ENCODE data around the gene RASL11B.

Gene RASL11B

GRCh38 chr4:52892880-52893279 lies 30.8 kb downstream of the RASL11B start:
- H3K9ac ChIP-seq (ENCODE audit: low read length): no peak overlapping the region
- no peaks in the 10 kb centered on the region for H3K36me3 ChIP-seq (ENCODE audit: control insufficient read depth, insufficient read depth, low read length, severe bottlenecking)
- no peaks in the 10 kb centered on the region for H3K4me1 ChIP-seq (ENCODE audit: control insufficient read depth, insufficient read depth, low read length)
- no peaks in the 10 kb centered on the region for H3K27me3 ChIP-seq (replicated peaks; ENCODE audit: control insufficient read depth, insufficient read depth, low read length)
- no peak overlapping the region for H3K4me3 ChIP-seq (ENCODE audit: low read length)
- H3K9me3 ChIP-seq (ENCODE audit: control insufficient read depth, low read length): no peaks in the 10 kb centered on the region
- DNase-seq (ENCODE audit: low read depth): peak; percentile 71

GRCh38 chr4:52894443-52894842 lies 32.3 kb downstream of the RASL11B start:
- H3K36me3 ChIP-seq (ENCODE audit: control insufficient read depth, insufficient read depth, low read length, severe bottlenecking): no peaks in the 10 kb centered on the region
- H3K4me3 ChIP-seq (ENCODE audit: low read length): no peak overlapping the region
- H3K4me1 ChIP-seq (ENCODE audit: control insufficient read depth, insufficient read depth, low read length): no peaks in the 10 kb centered on the region
- no peaks in the 10 kb centered on the region for H3K27me3 ChIP-seq (replicated peaks; ENCODE audit: control insufficient read depth, insufficient read depth, low read length)
- DNase-seq (ENCODE audit: low read depth): peak; percentile 63
- no peaks in the 10 kb centered on the region for H3K9me3 ChIP-seq (ENCODE audit: control insufficient read depth, low read length)
- H3K9ac ChIP-seq (ENCODE audit: low read length): no peak overlapping the region

GRCh38 chr4:52903273-52903672 lies 41.2 kb downstream of the RASL11B start:
- Histone ChIP-seq H3K4me3 (ENCODE audit: low read length) (no peak overlapping the region), H3K27me3 (replicated peaks; ENCODE audit: control insufficient read depth, insufficient read depth, low read length) (no peaks in the 10 kb centered on the region), H3K4me1 (ENCODE audit: control insufficient read depth, insufficient read depth, low read length) (peaks cover 9% of the 10 kb centered on the region), H3K9me3 (ENCODE audit: control insufficient read depth, low read length) (no peaks in the 10 kb centered on the region), H3K36me3 (ENCODE audit: control insufficient read depth, insufficient read depth, low read length, severe bottlenecking) (peaks cover 12% of the 10 kb centered on the region), H3K9ac (ENCODE audit: low read length) (no peak overlapping the region)
- no peak for DNase-seq (ENCODE audit: low read depth)

DNA sequence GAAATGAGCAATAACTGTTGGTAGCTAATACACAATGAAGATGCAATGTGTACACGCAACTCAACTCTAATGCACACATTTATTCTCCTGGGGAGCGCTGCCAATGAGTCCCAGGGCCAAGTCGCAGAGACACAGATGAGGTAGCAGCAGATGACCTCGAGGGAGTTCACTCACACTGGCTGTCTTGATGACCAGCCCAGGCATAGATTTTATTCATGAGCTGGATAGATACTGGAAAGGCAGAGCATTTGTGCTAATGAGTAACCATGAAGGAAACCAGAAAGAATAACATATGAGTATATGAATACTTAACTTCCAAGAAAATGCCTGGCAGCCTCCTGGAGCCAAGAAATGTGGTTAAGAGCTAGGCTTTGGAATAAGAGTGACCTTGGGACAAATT lies 42.3 kb downstream of the RASL11B start:
- no peak overlapping the region for H3K9ac ChIP-seq (ENCODE audit: low read length)
- no peaks in the 10 kb centered on the region for H3K9me3 ChIP-seq (ENCODE audit: control insufficient read depth, low read length)
- H3K36me3 ChIP-seq (ENCODE audit: control insufficient read depth, insufficient read depth, low read length, severe bottlenecking): peaks cover 12% of the 10 kb centered on the region
- peaks cover 11% of the 10 kb centered on the region for H3K4me1 ChIP-seq (ENCODE audit: control insufficient read depth, insufficient read depth, low read length)
- no peak overlapping the region for H3K4me3 ChIP-seq (ENCODE audit: low read length)
- no peaks in the 10 kb centered on the region for H3K27me3 ChIP-seq (replicated peaks; ENCODE audit: control insufficient read depth, insufficient read depth, low read length)
- DNase-seq (ENCODE audit: low read depth): no peak

- Histone ChIP-seq H3K4me1 (ENCODE audit: control insufficient read depth, insufficient read depth, low read length) (peaks cover 18% of the 10 kb centered on the region), H3K36me3 (ENCODE audit: control insufficient read depth, insufficient read depth, low read length, severe bottlenecking) (peaks cover 8% of the 10 kb centered on the region), H3K27me3 (replicated peaks; ENCODE audit: control insufficient read depth, insufficient read depth, low read length) (no peaks in the 10 kb centered on the region), H3K4me3 (ENCODE audit: low read length) (no peak overlapping the region), H3K9me3 (ENCODE audit: control insufficient read depth, low read length) (no peaks in the 10 kb centered on the region), H3K9ac (ENCODE audit: low read length) (no peak overlapping the region)
- DNase-seq (ENCODE audit: low read depth): no peak
These were observed 45.4 kb downstream of the RASL11B start for GRCh38 chr4:52907510-52907909.

DNA sequence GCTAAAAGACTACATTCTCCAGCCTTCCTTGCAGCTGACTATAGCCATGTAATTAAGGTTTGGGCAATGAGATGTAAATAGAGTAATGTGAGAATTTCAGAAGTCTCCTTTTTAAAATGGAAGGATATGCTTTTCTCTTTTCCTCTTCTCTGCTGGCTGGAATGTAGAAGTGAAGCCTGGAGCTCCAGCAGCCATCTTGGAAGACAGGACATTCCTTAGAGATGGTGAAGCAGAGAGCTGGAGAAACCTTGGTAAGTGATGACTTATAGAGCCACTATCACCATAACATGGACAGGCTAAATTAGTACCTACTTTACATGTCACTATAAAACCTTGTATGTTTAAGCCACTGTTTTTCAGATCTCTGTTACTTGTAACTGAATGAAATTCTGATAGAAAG lies 48.0 kb downstream of the RASL11B start:
- H3K36me3 ChIP-seq (ENCODE audit: control insufficient read depth, insufficient read depth, low read length, severe bottlenecking): peaks cover 4% of the 10 kb centered on the region

GRCh38 chr4:52911684-52912294 lies 49.7 kb downstream of the RASL11B start:
- Histone ChIP-seq H3K27me3 (replicated peaks; ENCODE audit: control insufficient read depth, insufficient read depth, low read length) (no peaks in the 10 kb centered on the region), H3K4me1 (ENCODE audit: control insufficient read depth, insufficient read depth, low read length) (peaks cover 37% of the 10 kb centered on the region), H3K9me3 (ENCODE audit: control insufficient read depth, low read length) (no peaks in the 10 kb centered on the region), H3K36me3 (ENCODE audit: control insufficient read depth, insufficient read depth, low read length, severe bottlenecking) (no peaks in the 10 kb centered on the region), H3K9ac (ENCODE audit: low read length) (no peak overlapping the region), H3K4me3 (ENCODE audit: low read length) (no peak overlapping the region)
- DNase-seq (ENCODE audit: low read depth): peak; percentile 73

More for the DNA sequence above, 48.0 kb downstream of the RASL11B start:
- Histone ChIP-seq H3K9ac (ENCODE audit: low read length) (no peak overlapping the region), H3K27me3 (replicated peaks; ENCODE audit: control insufficient read depth, insufficient read depth, low read length) (no peaks in the 10 kb centered on the region), H3K4me3 (ENCODE audit: low read length) (no peak overlapping the region), H3K4me1 (ENCODE audit: control insufficient read depth, insufficient read depth, low read length) (peaks cover 37% of the 10 kb centered on the region), H3K9me3 (ENCODE audit: control insufficient read depth, low read length) (no peaks in the 10 kb centered on the region)
- DNase-seq (ENCODE audit: low read depth): no peak

DNA sequence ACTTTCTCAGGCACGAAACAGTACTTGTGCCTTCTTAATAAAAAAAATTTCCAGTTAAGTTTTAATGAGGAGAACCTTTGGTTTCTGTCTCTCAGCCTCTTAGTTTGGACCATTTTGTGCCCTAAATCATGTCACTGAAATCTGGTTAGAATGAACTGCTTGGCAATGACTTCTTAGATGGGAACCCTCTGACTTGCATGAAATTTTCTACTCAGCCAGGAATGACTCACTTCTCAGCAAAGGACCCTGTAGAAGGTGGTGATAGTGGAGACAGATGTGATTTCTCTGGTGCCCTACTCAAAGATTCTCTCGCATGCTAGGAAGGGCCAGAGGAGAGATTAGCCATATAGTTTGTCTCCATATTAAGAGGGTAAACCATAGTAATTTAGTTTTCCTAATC lies 50.5 kb downstream of the RASL11B start:
- H3K27me3 ChIP-seq (replicated peaks; ENCODE audit: control insufficient read depth, insufficient read depth, low read length): no peaks in the 10 kb centered on the region
- H3K4me1 ChIP-seq (ENCODE audit: control insufficient read depth, insufficient read depth, low read length): peaks cover 34% of the 10 kb centered on the region
- no peaks in the 10 kb centered on the region for H3K9me3 ChIP-seq (ENCODE audit: control insufficient read depth, low read length)
- no peaks in the 10 kb centered on the region for H3K36me3 ChIP-seq (ENCODE audit: control insufficient read depth, insufficient read depth, low read length, severe bottlenecking)
- no peak overlapping the region for H3K4me3 ChIP-seq (ENCODE audit: low read length)
- no peak overlapping the region for H3K9ac ChIP-seq (ENCODE audit: low read length)
- no peak for DNase-seq (ENCODE audit: low read depth)

GRCh38 chr4:52914051-52914605 lies 52.0 kb downstream of the RASL11B start:
- no peak overlapping the region for H3K4me3 ChIP-seq (ENCODE audit: low read length)
- H3K9ac ChIP-seq (ENCODE audit: low read length): no peak overlapping the region
- DNase-seq (ENCODE audit: low read depth): peak; percentile 38
- H3K36me3 ChIP-seq (ENCODE audit: control insufficient read depth, insufficient read depth, low read length, severe bottlenecking): no peaks in the 10 kb centered on the region
- H3K9me3 ChIP-seq (ENCODE audit: control insufficient read depth, low read length): no peaks in the 10 kb centered on the region
- H3K4me1 ChIP-seq (ENCODE audit: control insufficient read depth, insufficient read depth, low read length): peaks cover 26% of the 10 kb centered on the region
- H3K27me3 ChIP-seq (replicated peaks; ENCODE audit: control insufficient read depth, insufficient read depth, low read length): no peaks in the 10 kb centered on the region

DNA sequence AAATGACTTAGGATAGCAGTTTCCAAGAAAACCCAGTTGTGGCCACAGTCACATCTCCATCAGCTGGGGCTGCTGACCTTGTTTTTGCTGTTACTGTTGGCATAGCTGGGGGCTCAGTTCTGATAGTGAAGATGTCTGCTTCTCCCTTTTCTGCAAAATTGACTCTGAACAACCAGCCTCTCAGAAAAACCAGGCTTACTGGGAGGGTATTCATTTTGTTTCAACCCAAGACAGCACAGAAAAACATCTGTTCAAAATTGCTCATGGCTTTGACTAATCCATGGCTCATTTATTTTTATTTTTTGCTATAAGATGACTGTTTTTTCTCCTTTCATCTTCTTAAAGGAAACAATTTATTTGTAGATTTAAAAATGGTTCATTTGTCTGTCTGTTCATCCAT lies 53.1 kb downstream of the RASL11B start:
- Histone ChIP-seq H3K36me3 (ENCODE audit: control insufficient read depth, insufficient read depth, low read length, severe bottlenecking) (no peaks in the 10 kb centered on the region), H3K9me3 (ENCODE audit: control insufficient read depth, low read length) (no peaks in the 10 kb centered on the region), H3K4me3 (ENCODE audit: low read length) (no peak overlapping the region), H3K4me1 (ENCODE audit: control insufficient read depth, insufficient read depth, low read length) (peaks cover 26% of the 10 kb centered on the region), H3K27me3 (replicated peaks; ENCODE audit: control insufficient read depth, insufficient read depth, low read length) (no peaks in the 10 kb centered on the region), H3K9ac (ENCODE audit: low read length) (no peak overlapping the region)
- no peak for DNase-seq (ENCODE audit: low read depth)

- no peak for DNase-seq (ENCODE audit: low read depth)
- H3K36me3 ChIP-seq (ENCODE audit: control insufficient read depth, insufficient read depth, low read length, severe bottlenecking): no peaks in the 10 kb centered on the region
- H3K4me3 ChIP-seq (ENCODE audit: low read length): no peak overlapping the region
- H3K9me3 ChIP-seq (ENCODE audit: control insufficient read depth, low read length): no peaks in the 10 kb centered on the region
- H3K9ac ChIP-seq (ENCODE audit: low read length): no peak overlapping the region
- peaks cover 26% of the 10 kb centered on the region for H3K4me1 ChIP-seq (ENCODE audit: control insufficient read depth, insufficient read depth, low read length)
- no peaks in the 10 kb centered on the region for H3K27me3 ChIP-seq (replicated peaks; ENCODE audit: control insufficient read depth, insufficient read depth, low read length)
These were observed 53.7 kb downstream of the RASL11B start for GRCh38 chr4:52915730-52916300.

Data from adipocyte (in vitro differentiated cells).